ENCODE data around the gene CADPS.

The CADPS gene

GRCh38 chr3:62874711-62875557 lies at the start of gene CADPS:
Gene CADPS, minus strand, starts transcription at chr3:62875416. Its CDS starts 387 bp downstream, at chr3:62875029.
- no peak for DNase-seq

- DNase-seq = no peak
These were observed 47.9 kb upstream of the CADPS start for GRCh38 chr3:62923066-62923465.

GRCh38 chr3:62922326-62922725 lies 47.1 kb upstream of the CADPS start:
- DNase-seq = no peak

- no peak for DNase-seq
These were observed 45.2 kb upstream of the CADPS start for GRCh38 chr3:62920466-62920784.

- DNase-seq = no peak
These were observed 44.7 kb upstream of the CADPS start for GRCh38 chr3:62919784-62920465.

- no peak for DNase-seq
These were observed 43.6 kb upstream of the CADPS start for GRCh38 chr3:62918777-62919176.

GRCh38 chr3:62918131-62918530 lies 42.9 kb upstream of the CADPS start:
- DNase-seq = no peak

- DNase-seq = no peak
These were observed 36.3 kb upstream of the CADPS start for GRCh38 chr3:62911526-62911925.

- DNase-seq = no peak
These were observed 30.1 kb upstream of the CADPS start for GRCh38 chr3:62905331-62905730.

- DNase-seq = no peak
These were observed 23.6 kb upstream of the CADPS start for GRCh38 chr3:62898530-62899496.

GRCh38 chr3:62895901-62896300 lies 20.7 kb upstream of the CADPS start:
- DNase-seq = no peak

GRCh38 chr3:62892951-62893350 lies 17.7 kb upstream of the CADPS start:
- DNase-seq = no peak

GRCh38 chr3:62892045-62892444 lies 16.8 kb upstream of the CADPS start:
- no peak for DNase-seq

GRCh38 chr3:62888778-62889177 lies 13.6 kb upstream of the CADPS start:
- no peak for DNase-seq

GRCh38 chr3:62888180-62888579 lies 13.0 kb upstream of the CADPS start:
- no peak for DNase-seq

- DNase-seq = no peak
These were observed 9.9 kb upstream of the CADPS start for GRCh38 chr3:62885136-62885535.

- DNase-seq = no peak
These were observed 9.1 kb upstream of the CADPS start for GRCh38 chr3:62884096-62884870.

- no peak for DNase-seq
These were observed 7.5 kb upstream of the CADPS start for GRCh38 chr3:62882676-62883200.

- no peak for DNase-seq
These were observed 848 bp upstream of the CADPS start for GRCh38 chr3:62876064-62876463.

GRCh38 chr3:62875558-62876002 lies 364 bp upstream of the CADPS start:
- DNase-seq = no peak

GRCh38 chr3:62873761-62874710 lies 1.2 kb downstream of the CADPS start:
- no peak for DNase-seq
